GM23248 (cell line): ENCODE measurements around the gene MRPS14.

Experiments used
- EZH2 ChIP-seq: fragments of 200-600 bp; sonication (generic); IDR thresholded peaks from 2 replicates; pipeline ENCODE4 v1.6.1; 2018; ENCODE audit warnings: antibody characterized with exemption, mild to moderate bottlenecking; ENCODE audit not compliant: insufficient read depth, poor library complexity, severe bottlenecking
- EZH2phosphoT487 ChIP-seq: fragments of 200-600 bp; sonication (generic); IDR thresholded peaks from 2 replicates; pipeline ENCODE4 v1.6.1; 2018; ENCODE audit warnings: antibody characterized with exemption, moderate library complexity, mild to moderate bottlenecking, low read depth; ENCODE audit not compliant: insufficient read depth

GRCh38 chr1:175045097-175045496, 21.9 kb upstream of the MRPS14 start:
- no peak for TF ChIP-seq EZH2
- TF ChIP-seq EZH2phosphoT487: no peak
